Right lung (tissue), 10 donors: ENCODE results near the gene HIVEP2. TPM values are rescaled to one million over a fixed set of nuclear protein-coding genes. Genes with fewer than 3 reads are reported as not detected.
A peak's percentile ranks its signal among the peaks of the same experiment; 100 is the strongest.
"Not testable (repeated sequence)": the region's sequence is repeated elsewhere in the genome, so short reads cannot be mapped to it uniquely, and the experiment has no call there.

Experiments used
- DNase-seq, 2 donors: peaks; one replicate each; pipeline ENCODE4 v3.0.0-alpha.2; 2013
- long read RNA-seq, 8 donors: transcript quantifications; one replicate each; lab custom pipeline, GENCODE V29; 2026
- polyA plus RNA-seq, 5 donors: library from polyadenylated mRNA; unstranded; fragments of 120-200 nt; gene quantifications; one replicate each; pipeline versions ENCODE4 v1.2.1 to v1.2.3, GENCODE V29; 2013; ENCODE audit warnings: inconsistent platforms in 1 of 5, low replicate concordance in 1 of 5; ENCODE audit not compliant: insufficient read length in 5 of 5, insufficient read depth in 1 of 5

HIVEP2 gene, protein sequence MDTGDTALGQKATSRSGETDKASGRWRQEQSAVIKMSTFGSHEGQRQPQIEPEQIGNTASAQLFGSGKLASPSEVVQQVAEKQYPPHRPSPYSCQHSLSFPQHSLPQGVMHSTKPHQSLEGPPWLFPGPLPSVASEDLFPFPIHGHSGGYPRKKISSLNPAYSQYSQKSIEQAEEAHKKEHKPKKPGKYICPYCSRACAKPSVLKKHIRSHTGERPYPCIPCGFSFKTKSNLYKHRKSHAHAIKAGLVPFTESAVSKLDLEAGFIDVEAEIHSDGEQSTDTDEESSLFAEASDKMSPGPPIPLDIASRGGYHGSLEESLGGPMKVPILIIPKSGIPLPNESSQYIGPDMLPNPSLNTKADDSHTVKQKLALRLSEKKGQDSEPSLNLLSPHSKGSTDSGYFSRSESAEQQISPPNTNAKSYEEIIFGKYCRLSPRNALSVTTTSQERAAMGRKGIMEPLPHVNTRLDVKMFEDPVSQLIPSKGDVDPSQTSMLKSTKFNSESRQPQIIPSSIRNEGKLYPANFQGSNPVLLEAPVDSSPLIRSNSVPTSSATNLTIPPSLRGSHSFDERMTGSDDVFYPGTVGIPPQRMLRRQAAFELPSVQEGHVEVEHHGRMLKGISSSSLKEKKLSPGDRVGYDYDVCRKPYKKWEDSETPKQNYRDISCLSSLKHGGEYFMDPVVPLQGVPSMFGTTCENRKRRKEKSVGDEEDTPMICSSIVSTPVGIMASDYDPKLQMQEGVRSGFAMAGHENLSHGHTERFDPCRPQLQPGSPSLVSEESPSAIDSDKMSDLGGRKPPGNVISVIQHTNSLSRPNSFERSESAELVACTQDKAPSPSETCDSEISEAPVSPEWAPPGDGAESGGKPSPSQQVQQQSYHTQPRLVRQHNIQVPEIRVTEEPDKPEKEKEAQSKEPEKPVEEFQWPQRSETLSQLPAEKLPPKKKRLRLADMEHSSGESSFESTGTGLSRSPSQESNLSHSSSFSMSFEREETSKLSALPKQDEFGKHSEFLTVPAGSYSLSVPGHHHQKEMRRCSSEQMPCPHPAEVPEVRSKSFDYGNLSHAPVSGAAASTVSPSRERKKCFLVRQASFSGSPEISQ (N-terminal part only)
- 10 to 100 TPM in 4 of 5 donors, 1 to 10 TPM in 1; 8.4 to 14.1 (median 12.1) TPM for polyA plus RNA-seq
- long read RNA-seq, donor 1: 0 reads
- long read RNA-seq, donor 2: 0 reads
- long read RNA-seq, donor 3: 0 reads
- long read RNA-seq, donor 4: 0 reads
- long read RNA-seq, donor 5: 0 reads
- long read RNA-seq, donor 6: 0 reads
- long read RNA-seq, donor 7: 0 reads
- long read RNA-seq, donor 8: 0 reads

GRCh38 chr6:142945049-142945445 lies at the start of gene HIVEP2:
Gene HIVEP2 (minus strand): TSS chr6:142945176. CDS start chr6:142774738, 170,438 bp downstream.
- peak; percentile 87 for DNase-seq

DNA sequence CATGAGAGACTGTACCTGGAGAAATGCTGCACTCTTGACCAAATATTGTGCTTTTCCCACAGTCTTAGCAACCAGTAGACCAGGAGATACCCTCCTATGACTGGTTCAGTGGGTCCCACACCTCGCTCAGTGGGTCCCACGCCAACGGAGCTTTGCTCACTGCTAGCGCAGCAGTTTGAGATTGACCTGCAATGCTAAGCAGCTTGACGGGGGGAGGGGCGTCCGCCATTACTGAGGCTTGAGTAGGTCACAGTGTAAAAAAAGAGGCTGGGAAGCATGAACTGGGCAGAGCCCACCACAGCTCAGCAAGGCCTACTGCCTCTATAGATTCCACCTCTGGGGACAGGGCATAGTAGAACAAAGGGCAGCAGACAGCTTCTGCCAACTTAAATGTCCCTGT lies 49.0 kb upstream of the HIVEP2 start:
- no peak for DNase-seq

- no peak for DNase-seq
Observed at GRCh38 chr6:142987490-142987889, 42.5 kb upstream of the HIVEP2 start.

- no peak for DNase-seq
Observed at GRCh38 chr6:142985281-142985680, 40.3 kb upstream of the HIVEP2 start.

GRCh38 chr6:142984386-142984785 lies 39.4 kb upstream of the HIVEP2 start:
- DNase-seq: no peak

GRCh38 chr6:142975365-142975764 lies 30.4 kb upstream of the HIVEP2 start:
- no peak for DNase-seq

GRCh38 chr6:142970941-142971340 lies 26.0 kb upstream of the HIVEP2 start:
- DNase-seq: not testable (repeated sequence)

DNA sequence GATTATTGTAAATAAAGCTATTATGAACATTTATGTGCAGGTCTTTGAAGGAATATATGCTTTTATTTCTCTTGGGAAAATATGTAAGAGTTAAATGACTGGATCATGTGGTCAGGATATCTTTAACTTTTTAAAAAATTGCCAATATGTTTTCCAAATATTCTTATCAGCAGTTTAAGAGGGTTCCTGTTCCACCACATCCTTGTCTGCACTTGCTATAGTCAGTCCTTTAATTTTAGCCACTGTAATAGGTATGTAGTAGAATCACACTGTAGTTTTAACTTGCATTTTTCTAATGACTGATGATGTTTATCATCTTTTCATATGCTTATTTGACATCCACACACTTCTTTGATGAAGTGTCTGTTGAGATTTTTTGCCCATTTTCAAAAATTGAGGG lies 23.6 kb upstream of the HIVEP2 start:
- no peak for DNase-seq

- DNase-seq: no peak
Observed at GRCh38 chr6:142966294-142966693, 21.3 kb upstream of the HIVEP2 start.

DNA sequence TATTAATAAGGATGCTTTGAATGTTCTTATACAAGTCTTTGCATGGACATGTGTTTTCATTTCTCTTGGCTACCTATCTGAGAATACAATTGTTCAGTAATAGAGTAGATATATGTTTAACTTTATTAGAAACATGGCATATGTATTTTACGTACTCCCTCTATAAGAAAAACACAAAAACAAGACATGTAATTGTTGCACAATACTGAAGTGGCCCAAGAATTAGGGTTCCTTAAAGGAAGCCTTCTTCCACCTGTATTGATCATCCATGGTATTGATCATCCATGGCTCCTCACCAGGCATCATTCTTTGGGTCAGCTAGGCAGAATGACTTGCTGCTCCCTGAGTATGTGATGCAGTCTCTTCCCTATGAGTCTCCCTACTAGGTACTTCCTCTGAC lies 20.2 kb upstream of the HIVEP2 start:
- DNase-seq: no peak

GRCh38 chr6:142960098-142960497 lies 15.1 kb upstream of the HIVEP2 start:
- DNase-seq: no peak

DNA sequence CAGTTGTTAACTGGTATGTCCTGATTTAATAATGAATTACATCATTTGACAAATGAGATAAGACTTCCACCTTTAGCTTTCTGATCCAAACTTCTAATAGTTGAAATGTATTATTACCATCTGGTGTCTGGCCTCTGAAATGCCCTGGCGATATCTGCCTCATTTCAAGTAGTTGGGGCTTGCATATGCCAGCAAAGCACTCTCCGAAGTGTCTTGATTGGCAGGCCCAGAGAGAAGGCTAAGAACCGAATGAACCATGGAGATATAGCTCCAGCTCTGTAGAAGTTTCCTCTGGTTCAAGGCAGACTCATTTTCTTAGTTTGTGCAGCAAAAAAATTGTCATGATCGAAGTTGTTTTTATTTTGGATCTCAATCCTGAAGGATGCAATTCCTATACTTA lies 13.4 kb upstream of the HIVEP2 start:
- DNase-seq: no peak

GRCh38 chr6:142956726-142957125 lies 11.8 kb upstream of the HIVEP2 start:
- no peak for DNase-seq

DNA sequence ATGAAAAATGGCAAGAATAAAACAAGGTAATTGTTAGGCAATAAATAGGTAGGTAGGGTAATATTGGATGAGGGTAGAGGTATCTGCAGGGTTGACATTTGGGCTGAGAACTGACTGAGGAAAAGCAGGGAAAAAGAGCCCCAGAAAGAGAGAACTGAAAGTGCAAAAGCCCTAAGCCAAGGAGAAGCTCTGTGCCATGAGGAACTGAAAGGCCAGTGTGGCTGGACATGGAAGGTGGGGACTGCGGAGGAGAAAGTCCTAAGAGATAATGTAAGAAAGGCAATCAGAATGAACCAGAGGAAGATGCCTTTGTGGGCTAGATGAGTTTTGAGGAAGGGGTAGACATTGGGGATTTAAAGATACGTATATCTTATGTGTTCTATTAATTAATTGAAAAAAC lies 9.9 kb upstream of the HIVEP2 start:
- DNase-seq: no peak

DNA sequence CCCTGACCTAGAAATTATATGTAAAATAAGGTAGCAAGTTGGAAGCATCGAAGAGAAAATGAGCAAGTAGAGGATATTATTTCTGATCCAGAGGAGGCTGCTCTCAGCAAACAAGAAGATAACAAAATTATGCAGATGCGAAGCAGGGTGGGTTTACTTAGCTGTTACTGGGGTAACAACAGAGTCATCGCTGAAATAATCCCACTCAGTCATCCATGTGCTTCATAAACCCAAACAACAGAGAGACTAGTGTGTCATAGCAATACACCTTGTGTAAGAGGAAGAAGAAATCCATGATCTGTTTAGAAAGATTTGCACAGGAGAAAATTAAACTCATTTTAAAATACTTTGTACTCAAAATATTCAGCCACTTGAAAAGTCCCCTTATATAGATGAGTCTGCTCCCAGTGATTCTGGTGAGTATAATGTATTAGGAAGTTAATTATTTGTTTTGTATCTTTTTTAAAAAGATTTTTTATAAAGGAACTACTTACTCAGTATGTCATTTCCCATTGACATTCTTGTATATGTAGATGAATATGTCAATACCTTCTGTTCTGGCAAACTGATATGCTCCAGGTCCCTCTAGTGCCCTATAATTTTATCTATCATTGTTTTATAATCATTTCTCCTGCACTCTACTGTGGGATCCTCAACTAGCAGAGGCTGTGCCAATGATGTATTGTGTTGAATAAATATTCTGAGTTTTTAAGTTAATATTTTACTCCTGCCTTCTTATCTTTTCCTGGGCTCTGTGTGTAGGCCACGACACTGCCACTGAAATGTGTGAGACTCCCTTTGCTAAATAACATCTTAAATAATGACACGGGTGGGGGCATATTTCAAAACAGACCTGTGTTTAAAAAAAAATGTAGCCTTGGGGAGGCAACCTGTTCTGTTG lies 8.6 kb upstream of the HIVEP2 start:
- DNase-seq: no peak

- no peak for DNase-seq
Observed at GRCh38 chr6:142952614-142953013, 7.6 kb upstream of the HIVEP2 start.

- DNase-seq: no peak
Observed at GRCh38 chr6:142950291-142950690, 5.3 kb upstream of the HIVEP2 start.

DNA sequence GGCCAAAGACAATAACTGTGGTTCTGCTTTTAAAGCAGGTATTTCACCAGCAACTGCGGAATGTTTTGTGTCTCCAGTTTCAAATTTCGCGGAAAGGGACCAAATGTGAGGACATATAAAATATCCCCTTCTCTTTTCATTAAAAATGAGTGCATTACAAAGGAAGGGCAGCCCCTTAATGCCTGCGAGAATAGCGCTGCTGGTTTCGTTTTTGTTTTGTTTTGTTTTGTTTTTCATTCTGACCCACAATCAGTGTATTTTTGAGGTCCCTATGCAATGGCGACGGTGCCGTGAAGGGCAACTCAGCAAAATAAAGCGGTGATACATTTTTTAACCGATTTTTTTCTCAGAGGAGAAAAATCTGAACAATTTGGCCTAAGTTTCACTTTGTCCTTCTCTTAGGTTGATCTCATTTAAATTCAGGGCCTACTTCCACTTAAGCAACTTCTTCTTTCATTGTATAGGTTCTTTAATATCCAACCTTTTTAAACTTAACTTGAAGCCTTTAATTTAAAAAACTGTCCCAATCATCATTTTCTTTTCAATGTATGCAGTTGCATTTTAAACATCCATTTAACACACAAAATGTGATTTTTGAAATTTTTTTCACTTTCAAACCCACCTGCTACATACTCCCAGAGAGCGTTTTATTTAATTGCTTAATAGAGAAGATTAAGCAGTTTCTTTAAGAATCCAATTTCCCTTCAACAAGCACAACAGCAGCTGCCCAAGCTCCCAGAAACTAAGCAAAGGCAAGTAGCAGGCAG lies 2.9 kb upstream of the HIVEP2 start:
- DNase-seq: peak in 1 of 2 donors; percentile 69

DNA sequence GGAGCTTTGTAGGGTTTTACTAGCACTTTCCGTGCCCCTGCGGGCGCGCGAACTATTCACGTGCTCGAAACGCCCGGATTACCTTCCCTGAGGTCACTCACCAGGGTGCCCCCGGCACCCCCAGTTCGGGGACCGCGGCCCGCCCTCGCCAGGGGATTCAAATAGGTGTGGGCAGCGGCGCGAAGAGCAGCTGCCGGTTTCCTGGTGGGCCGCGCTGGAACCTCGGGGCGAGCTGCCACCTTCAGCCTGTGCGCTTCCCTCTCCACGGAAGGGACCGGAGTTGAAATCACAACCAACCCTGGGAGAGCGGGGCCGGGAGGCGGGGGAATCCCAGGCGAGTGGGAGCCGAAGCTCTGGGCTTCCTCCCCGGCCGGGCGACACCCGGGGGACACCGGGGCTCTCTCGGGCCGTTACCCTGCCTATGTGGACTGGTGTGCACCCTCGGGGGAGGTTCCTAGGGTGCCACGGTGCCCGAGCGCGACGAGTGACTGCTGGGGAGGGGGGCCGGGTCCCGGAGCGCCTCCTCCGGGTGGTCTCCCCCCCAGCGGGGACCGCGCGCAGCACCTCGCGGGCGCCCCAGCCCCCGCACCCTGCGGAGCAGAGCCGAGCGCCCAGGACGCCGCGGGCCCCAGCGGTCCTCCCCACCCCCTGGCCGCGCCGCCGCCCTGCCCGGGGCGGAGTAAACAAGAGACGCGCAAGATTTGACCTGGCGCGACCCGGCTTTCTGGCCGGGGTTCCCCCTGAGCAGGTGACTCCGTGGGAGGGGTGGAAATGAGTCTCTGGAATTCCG lies 2.1 kb upstream of the HIVEP2 start:
- DNase-seq: peak; percentile 63 to 69
